Middle frontal gyrus (tissue), 1 donor: ENCODE results near the gene COA6.
"Not testable (repeated sequence)": the region's sequence is repeated elsewhere in the genome, so short reads cannot be mapped to it uniquely, and the experiment has no call there.

Source experiments
- DNase-seq: peaks from one replicate; pipeline ENCODE4 v3.0.0-alpha.2; 2015; ENCODE audit warnings: low spot score; ENCODE audit errors: extremely low spot score

COA6 gene

DNA sequence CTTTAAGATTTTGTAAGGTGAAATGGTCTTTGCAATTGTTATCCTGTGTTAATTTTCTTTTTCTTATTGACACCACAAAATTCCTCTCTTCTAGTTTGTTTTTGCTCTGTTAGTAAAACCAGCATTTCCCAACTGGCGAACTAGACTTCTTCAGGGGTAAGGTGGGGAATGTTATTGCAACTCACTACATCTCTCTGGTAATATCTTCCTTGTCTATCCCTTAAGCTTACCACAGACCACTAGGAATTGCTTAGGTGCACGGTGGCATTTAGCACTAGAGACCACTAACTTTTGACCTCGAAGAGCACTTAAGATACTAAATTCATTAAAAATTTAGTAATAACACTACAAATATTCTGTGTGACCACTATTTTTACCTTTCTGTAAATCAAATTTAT, 4.2 kb upstream of the COA6 start:
- DNase-seq = no peak

DNA sequence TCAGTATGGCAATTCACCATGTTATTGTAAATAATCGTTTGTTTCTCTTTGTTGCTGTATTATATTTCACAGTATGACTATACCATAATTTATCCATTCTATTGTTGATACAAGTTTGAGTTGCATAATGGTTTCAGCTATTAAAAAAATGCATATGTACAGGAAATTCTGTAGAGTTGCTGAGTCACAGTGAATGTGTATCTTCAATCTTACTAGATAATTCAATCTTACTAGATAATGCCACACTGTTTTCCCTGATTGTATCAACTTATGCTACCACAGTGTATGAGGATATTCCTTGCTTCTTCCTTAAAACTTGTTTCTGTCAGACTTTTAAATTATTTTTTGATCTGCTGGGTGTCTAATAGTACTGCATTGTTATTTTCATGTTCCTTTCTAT, 3.5 kb upstream of the COA6 start:
- no peak for DNase-seq

DNA sequence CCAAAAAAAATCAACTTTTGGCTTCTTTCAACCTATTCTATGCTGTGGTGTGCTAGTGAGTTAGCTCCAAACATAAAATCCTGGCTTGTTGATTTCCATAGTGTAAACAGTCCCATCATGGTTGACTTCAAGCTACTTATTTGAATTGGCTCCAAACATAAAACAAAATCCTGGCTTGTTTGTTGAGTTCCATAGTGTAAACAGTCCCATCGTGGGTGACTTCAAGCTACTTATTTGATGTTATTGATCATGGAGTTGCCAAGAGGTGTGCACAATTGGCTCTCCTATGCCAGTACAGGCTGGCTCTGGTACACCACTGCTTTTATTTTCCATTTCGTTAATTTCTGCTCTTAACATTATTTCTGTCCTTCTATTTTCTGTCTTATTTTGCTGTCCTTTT, 1.8 kb upstream of the COA6 start:
- no peak for DNase-seq

DNA sequence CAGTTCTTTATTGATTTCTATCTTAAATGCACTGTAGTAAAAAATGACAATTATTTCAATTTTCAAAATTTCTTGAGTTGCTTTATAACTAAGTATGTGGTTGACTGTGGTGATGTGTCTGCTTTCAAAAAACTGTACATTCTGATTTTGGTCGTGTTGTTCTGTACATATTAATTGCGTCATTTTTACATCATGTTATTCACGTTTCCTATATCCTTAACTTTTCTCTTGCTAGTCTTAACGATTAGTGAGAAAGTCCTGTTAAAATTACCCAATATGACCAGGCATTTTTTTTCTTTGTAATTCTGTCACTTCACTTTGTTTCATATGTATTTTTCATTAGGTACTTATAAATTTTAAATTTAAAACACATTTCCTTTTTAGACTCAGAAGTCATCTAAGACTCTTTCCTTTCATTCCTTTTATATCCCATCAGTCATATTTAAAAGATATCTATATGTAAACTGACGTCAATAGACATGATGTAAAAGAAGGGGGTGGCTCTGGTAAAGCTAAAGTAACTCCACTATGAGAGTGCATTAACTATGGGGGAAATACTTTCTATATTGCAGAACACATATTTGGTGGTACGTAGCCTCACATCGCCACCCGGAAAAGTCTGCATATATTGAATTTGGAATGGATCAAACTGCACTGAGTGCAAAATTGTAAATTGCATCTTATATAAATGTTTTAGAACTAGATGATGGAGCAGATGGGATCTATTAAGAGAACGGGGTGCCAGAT, 1.1 kb upstream of the COA6 start:
- no peak for DNase-seq

DNA sequence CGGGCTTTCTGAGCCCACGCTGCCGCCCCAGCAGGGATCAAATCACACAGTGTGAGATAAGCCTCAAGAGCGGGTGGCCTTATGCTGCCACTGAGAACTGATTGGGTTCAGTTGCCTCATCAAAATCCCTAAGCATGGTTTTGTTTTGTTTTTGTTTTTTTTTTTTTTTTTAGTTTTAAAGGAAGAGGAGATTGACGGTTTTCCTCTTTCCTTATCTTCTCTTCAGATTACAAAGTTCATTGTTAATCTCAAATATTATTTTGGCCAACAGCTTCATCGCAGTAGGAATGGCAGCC, 651 bp downstream of the COA6 start:
- DNase-seq = no peak

DNA sequence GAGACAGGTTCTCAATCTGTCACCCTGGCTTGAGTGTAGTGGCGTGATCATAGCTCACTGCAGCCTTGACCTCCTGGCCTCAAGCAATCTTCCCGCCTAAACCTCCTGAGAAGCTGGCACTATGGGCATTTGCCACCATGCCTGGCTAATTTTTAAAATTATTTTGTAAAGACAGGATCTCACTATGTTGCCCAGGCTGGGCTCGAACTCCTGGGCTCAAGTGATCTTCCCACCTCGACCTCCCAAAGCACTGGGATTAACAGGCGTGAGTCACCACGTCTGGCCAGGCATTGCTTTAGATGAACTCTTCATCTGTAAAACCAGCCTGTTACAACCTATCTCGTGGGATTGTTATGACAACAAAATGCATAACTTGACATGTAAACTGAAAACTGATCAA, 2.4 kb downstream of the COA6 start:
- no peak for DNase-seq

DNA sequence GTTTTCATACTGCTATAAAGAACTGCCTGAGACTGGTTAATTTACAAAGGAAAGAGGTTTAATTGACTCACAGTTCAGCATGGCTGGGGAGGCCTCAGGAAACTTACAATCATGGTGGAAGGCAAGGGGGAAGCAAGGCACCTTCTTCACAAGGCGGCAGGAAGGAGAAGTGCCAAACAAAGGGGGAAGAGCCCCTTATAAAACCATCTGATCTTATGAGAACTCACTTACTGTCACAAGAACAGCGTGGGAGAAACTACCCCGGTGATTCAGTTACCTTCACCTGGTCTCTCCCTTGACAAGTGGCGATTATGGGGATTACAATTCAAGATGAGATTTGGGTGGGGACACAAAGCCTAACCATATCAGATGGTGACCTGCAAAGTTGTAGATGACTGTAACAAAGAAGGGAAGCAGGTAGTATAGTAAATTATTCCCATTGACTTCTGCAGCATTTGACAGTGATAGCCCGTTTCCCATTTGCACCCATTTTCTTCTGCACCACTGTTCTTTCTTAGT, 6.4 kb downstream of the COA6 start:
- not testable (repeated sequence) for DNase-seq

DNA sequence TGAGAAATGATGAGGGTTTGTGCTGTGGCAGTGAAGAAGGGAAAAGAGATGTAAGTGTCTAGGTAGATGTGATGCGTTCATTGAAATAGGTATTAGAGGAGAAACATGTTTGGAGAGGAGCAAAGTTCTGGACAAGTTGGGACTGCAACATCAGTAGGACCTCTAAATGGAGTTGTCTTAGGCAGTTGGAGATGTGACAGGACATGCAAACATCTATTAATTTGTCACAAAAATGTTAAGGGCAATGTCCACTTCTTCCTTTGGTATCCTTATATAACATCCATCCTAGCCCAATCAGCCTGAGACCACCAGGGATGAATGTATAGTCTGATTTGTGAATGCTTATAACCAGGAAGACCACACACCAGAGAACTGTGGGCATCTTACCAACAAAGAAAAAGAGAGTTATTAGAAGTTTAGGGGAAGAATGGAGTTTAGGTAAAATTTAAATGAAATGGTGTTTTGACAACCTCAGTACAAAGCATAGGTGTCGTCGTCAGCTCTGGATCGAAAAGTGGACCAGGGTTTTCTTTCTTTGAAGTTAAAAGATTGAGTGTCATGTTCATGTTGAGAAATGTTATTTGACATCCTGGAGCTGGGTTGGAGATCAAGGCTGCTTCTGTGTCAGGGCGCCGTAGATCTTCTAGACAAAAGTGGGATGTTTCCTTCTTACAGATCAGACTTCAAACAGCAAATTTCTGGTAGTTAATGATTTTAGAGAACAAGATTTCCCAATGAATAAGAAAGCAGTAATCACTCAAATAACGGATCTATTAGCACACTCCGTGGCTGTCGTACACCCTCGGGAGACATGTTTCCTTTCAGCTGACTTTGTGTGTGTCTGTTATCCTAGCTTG, 8.7 kb downstream of the COA6 start:
- DNase-seq = no peak

DNA sequence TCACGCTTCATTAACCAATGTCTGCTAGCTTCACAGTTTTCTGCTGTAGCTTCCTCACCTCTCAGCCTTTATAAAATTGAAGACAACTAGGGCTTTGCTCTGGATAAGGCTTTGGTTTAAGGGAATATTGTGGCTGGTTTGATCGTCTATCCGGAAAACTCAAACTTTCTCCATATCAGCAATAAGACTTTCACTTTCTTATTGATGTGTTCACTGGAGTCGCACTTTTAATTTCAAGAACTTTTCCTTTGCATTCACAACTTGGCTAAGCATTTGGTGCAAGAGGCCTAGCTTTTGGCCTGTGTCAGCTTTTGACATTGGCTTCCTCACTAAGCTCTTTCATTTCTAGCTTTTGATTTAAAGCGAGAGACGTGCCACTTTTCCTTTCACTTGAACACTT, 12.9 kb downstream of the COA6 start:
- no peak for DNase-seq

DNA sequence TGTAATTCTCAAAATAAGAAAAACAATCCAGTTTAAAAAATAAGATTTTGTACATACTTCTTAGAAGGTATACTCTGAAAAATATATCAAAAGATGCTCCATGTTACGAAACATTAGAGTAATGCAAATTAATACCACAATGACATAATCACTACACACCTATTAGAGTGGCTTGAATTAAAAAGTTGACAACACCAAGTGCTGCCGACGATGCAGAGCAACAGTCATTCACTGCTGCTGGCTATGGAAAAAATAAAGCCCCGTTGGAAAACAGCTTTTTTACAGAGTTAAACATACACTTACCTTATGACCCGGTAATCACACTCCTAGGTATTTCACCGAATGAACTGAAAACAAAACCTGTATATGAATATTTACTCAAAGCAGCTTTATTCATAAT, 14.8 kb downstream of the COA6 start:
- DNase-seq = no peak

DNA sequence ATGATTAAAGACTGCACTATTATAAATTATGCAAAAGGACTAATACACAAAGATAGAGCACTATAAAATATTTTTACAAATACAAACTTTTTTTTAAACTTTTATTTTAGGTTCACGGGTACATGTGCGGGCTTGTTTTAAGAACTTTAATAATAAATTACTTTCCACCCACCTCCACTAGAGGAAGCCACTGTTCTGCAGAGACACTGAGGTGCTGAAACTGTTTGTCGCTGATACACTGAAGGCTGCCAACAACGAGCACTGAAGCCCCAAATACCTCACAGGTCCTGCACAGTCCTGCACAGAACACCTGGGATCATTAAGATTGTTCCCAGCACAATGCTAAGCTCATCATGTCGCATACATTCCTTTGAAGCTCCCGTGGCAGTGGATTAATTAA, 19.9 kb downstream of the COA6 start:
- DNase-seq = no peak

DNA sequence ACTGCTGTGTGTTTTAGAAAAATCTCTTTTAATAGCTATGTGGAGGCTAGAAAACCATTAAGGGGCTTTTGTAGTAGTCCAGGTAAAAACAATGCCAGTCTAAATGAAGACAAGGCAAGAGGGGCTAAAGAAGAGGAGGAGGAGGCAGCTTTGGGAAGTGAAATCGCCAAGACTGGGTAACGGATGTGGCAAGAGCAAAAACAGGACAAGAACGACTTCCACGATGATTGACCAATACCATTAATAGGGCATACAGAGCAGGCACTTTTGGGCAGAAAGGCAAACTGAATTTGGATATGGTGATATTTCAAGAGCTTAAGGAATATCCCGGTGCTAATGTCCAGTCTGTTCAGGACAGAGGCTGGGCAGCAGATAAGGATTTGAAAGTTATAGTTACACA, 22.0 kb downstream of the COA6 start:
- DNase-seq = no peak

DNA sequence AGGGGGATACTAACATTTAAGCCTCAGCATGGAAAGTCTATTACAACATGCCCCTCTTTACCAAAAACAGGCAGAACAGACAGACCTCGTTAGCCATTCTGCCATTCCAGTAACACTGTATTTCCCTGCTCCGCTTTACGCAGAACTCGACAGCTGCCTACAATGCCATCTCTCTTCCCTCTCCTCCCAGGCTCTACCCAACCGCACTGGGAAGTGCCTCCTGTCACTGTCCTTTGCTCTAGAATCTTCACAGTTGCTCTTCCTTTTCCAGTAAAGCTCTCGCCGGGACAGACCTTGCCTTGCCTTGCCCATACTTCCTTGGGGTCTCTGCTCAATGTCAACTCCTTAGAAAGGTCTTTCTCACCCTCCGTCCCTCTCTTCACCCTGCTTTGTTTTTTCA, 22.8 kb downstream of the COA6 start:
- no peak for DNase-seq

DNA sequence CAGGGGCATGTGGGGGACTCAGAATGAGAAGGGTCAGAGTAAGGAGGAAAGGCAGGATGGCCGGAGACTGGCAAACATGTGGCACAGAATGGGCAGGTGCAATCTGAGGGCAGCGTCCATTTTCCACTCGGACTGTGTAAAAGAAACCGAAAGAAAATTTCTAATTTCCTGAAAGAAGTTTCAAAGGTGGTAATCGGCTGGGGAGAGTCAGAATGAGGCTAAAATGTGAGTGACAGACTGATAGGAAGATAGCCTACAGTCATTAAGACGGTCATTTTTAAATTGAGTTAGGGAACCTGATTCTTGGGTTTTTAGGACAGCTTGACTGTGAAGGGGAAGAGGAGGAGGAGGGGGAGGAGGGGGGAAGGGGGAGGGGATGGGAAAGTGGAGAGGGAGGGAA, 23.6 kb downstream of the COA6 start:
- no peak for DNase-seq

DNA sequence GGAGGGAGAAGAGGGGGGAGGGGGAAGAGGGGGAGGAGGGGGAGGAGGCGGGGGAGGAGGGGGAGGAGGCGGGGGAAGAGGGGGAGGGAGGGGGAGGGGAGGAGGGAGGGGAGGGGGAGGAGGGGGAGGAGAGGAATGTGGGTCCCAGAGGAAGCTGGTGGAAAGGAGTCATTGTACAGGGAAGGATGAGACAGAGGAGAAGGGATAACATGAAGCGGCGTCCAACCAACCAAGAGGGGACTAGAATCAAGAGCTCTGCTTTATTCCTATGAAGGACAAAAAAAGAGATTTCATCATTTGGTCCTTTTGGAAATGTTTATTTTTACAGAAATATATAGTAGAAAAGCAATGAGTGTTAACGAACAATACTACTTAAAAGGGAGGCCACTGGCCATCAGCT, 24.5 kb downstream of the COA6 start:
- DNase-seq = no peak

DNA sequence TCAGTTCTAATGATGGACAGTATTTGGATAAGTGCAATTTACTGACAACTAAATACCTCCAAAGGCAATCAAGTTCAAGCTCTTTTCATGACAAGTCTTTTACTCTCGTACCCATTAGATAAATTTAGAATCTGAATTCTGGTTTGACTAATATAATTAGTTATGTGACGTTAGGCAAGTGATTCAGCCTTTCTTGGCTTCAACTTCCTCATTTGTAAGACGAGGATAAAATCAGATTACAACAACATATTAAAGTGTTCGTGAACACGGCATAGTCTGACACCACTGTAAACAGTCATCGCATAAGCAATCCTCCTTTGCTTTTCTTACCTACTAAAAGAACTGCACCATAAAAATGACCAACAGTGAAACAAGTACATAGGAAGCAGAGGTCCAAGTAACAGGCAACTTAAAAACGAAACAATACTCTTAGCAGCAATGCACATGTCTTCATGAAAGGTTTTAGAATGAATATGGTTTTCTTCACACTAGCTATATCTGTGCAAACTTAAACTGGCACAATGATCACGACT, 25.7 kb downstream of the COA6 start:
- DNase-seq = no peak

DNA sequence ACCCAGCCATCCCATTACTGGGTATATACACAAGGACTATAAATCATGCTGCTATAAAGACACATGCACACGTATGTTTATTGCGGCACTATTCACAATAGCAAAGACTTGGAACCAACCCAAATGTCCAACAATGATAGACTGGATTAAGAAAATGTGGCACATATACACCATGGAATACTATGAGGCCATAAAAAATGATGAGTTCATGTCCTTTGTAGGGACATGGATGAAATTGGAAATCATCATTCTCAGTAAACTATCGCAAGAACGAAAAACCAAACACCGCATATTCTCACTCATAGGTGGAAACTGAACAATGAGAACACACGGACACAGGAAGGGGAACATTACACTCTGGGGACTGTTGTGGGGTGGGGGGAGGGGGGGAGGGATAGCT, 26.3 kb downstream of the COA6 start:
- not testable (repeated sequence) for DNase-seq

DNA sequence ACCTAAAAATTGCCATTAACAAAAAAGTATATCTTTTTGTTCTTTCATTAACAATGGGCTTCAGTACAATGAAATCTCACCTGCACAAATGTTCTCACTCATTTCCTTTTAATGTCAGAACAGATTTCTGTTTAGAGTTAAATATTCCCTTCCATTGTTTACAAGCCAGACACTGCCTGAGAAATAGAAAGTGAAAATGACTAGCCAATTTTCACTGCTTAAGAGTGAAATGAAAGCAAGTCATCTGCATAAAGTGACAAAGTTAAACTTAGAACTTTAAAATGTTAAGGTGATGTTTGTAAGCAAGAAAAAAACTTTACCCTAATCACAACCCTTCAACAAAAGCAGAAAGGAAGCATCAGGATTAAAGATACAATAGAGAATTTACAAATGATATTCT, 27.5 kb downstream of the COA6 start:
- no peak for DNase-seq

DNA sequence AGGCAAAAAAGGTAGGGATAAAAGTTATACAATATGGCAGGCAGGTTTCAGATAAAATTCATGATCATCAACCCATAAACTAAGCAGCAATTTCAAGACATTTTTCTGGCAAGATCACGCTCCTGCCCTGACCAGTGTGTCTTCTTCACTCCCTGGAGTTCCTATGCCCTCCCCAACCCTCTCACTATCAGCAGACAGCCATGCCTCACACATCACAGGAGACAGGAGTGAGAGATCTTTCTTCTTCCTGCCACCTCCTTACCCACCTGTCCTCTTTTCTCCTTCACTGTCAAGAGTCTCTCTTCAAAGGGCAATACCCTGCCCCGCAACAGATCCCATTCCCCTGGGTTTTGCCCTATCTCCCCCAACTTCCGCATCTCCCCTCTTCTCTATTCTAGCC, 28.4 kb downstream of the COA6 start:
- DNase-seq = no peak

DNA sequence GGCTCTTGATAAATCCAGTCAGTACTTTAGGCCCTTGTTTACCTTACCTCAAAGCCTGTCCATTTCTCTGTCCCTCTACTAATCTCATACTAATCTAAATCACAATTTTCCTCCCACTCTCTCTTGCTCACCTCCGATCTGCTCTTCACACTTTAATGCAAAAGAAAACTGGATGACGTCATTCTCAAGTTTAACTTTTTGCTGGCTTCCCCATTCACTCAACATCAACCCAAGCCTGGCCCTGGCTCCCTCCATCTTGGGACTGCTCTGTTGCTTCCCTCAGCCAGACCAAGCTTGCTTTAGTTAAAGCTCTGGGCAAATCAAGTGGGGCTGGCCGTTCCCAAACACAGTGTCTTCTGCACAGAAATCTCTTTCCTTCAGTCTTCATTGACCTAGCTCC, 29.7 kb downstream of the COA6 start:
- DNase-seq = no peak

DNA sequence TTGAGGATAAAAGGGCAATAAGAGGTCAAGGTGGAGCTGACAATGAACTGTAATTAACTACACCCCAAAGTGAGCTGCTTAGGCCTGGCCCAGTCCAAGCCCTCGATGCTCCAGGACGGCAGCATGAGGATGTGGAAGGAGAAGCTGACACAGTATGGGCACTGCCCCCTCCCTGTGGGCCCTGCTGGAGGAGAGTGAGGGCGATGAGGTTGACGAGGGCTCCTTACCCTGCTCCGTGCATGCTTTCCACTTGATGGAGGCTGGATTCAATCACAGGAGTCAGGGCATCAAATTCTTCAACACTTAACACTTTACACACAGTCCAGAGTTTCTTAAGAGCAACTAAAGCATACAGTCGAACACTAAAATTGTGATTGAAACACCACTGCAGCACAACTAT, 32.4 kb downstream of the COA6 start:
- no peak for DNase-seq

DNA sequence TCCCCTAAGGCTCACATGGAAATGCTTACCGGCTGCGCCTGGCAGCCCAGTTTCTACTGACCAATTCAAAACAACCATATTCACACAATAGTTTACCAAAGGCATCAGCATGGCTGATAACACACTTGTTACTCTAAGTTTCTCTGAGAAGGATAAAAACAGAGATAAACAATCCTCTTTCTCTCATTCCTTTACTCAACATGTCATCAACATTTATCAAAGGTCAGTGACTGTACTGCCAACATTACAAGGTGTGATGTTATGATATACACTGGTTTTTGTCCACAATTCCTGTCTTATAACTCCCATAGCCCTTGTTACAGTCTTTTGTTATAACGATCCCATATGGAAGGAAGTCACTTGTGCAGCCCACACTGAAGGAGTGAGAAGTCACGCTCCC, 33.6 kb downstream of the COA6 start:
- no peak for DNase-seq

DNA sequence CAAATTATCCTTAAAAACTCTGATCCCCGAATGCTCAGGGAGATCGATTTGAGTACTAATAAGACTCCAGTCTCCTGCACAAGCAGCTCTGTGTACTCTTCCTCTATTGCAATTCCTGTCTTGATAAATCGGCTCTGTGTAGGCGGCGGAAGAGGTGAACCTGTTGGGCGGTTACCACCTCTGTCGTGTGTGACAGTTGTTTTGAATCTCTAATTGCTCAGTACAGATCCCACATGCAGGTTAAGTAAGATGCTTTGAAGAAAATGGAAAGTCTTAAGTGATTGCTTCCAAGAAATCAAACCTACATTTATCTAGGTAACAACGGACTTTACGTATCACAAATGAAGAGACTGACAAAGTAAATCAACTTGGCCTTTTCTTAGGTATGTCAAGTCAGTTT, 35.5 kb downstream of the COA6 start:
- DNase-seq = no peak
